H1 (cell line): ENCODE results near the gene TCP11. TPM values are rescaled to one million over a fixed set of nuclear protein-coding genes. Genes with fewer than 3 reads are reported as not detected.

Experiments used
- CTCF ChIA-PET: fragments of 300-600 bp; sonication (Branson Sonifier 250); formaldehyde crosslinking; loops from one replicate; lab custom pipeline; 2021; ENCODE audit not compliant: partially characterized antibody; lab: Charles Lee
- POLR2A ChIA-PET: fragments of 300-600 bp; sonication (Branson Sonifier 250); formaldehyde crosslinking; loops from one replicate; lab custom pipeline; 2021; ENCODE audit warnings: inconsistent platforms; ENCODE audit not compliant: partially characterized antibody; lab: Charles Lee
- DNase-seq, 2 experiments: peaks; one replicate each; pipeline versions ENCODE4 v3.0.0 to v3.0.0-alpha.2; 2010 to 2022; ENCODE audit warnings: low spot score in 2 of 2, low read depth in 1 of 2, mixed read lengths in 1 of 2
- FAIRE-seq: peaks from 2 replicates; lab custom pipeline; 2011; peaks lifted over from hg19 to GRCh38; lab: Jason Lieb, UNC
- H2AFZ ChIP-seq: 2 replicates; pipeline ENCODE4 v1.8.1; 2012; ENCODE audit warnings: low read length, inconsistent platforms
- H2AK5ac ChIP-seq: 2 replicates; pipeline ENCODE4 v1.6.1; 2013; ENCODE audit warnings: low read depth, low read length
- H2BK120ac ChIP-seq: replicated peaks from 2 replicates; pipeline ENCODE3; 2013; ENCODE audit warnings: low read depth, low read length, inconsistent platforms
- H2BK12ac ChIP-seq: 2 replicates; pipeline ENCODE4 v1.6.1; 2013; ENCODE audit warnings: low read depth, low read length
- H2BK15ac ChIP-seq: 2 replicates; pipeline ENCODE4 v1.6.1; 2013; ENCODE audit warnings: low read length
- H2BK20ac ChIP-seq: 2 replicates; pipeline ENCODE4 v1.6.1; 2013; ENCODE audit warnings: low read length
- H2BK5ac ChIP-seq: 2 replicates; pipeline ENCODE4 v1.6.1; 2013; ENCODE audit warnings: low read depth, low read length
- H3K14ac ChIP-seq: 2 replicates; pipeline ENCODE4 v1.6.1; 2013; ENCODE audit warnings: inconsistent platforms; ENCODE audit not compliant: insufficient read length
- H3K18ac ChIP-seq: 2 replicates; pipeline ENCODE4 v1.6.1; 2013; ENCODE audit warnings: low read length; ENCODE audit errors: extremely low read depth
- H3K23ac ChIP-seq: 2 replicates; pipeline ENCODE4 v1.6.1; 2013; ENCODE audit warnings: inconsistent platforms; ENCODE audit not compliant: insufficient read length
- H3K23me2 ChIP-seq: 2 replicates; pipeline ENCODE4 v1.6.1; 2013; ENCODE audit warnings: low read depth, low read length
- H3K27ac ChIP-seq: 2 replicates; pipeline ENCODE4 v1.6.1; 2011; ENCODE audit warnings: low read depth, low read length, inconsistent platforms
- H3K27me3 ChIP-seq, 4 experiments: replicated peaks in 1 of 4; 1 replicate in 1 of 4; 2 replicates in 3 of 4; pipeline versions ENCODE4 v1.6.1 to v1.8.1; 2011 to 2013; ENCODE audit warnings: low read length in 3 of 4, mild to moderate bottlenecking in 3 of 4, inconsistent platforms in 2 of 4, mixed read lengths in 2 of 4, moderate library complexity in 1 of 4; ENCODE audit not compliant: control insufficient read depth in 3 of 4, insufficient read depth in 3 of 4; ENCODE audit errors: extremely low read depth in 1 of 4
- H3K36me3 ChIP-seq, 4 experiments: 2 replicates each; pipeline versions ENCODE4 v1.6.1 to v1.8.1; 2011 to 2013; ENCODE audit warnings: mild to moderate bottlenecking in 4 of 4, low read length in 3 of 4, moderate library complexity in 2 of 4, control low read depth in 1 of 4, inconsistent platforms in 1 of 4; ENCODE audit not compliant: insufficient read depth in 4 of 4, control insufficient read depth in 2 of 4
- H3K4ac ChIP-seq: replicated peaks from 2 replicates; pipeline ENCODE3; 2013; ENCODE audit warnings: low read length, low read depth, mixed read lengths, inconsistent platforms; ENCODE audit not compliant: insufficient read length
- H3K4me1 ChIP-seq, 4 experiments: replicated peaks in 1 of 4; 1 replicate in 1 of 4; 2 replicates in 3 of 4; pipeline versions ENCODE4 v1.6.1 to v1.8.1; 2011 to 2013; ENCODE audit warnings: low read length in 3 of 4, inconsistent platforms in 2 of 4, mixed read lengths in 1 of 4; ENCODE audit not compliant: insufficient read depth in 4 of 4, control insufficient read depth in 3 of 4
- H3K4me2 ChIP-seq, 2 experiments: 2 replicates each; pipeline versions ENCODE4 v1.6.1 to v1.8.1; 2011 to 2013; ENCODE audit warnings: low read depth in 2 of 2, low read length in 2 of 2, control low read depth in 1 of 2, inconsistent platforms in 1 of 2, mild to moderate bottlenecking in 1 of 2; ENCODE audit not compliant: insufficient read depth in 1 of 2
- H3K4me3 ChIP-seq, 4 experiments: fragments of 200-600, 300-600 bp in 1 of 4; sonication (generic), shearing (Covaris generic), sonication (Bioruptor Twin) in 1 of 4; 2 replicates each; pipeline versions ENCODE4 v1.5.1 to v1.8.1; 2011 to 2016; ENCODE audit warnings: low read length in 4 of 4, low read depth in 3 of 4, control low read depth in 2 of 4, inconsistent platforms in 2 of 4, mild to moderate bottlenecking in 2 of 4, mixed read lengths in 1 of 4, moderate library complexity in 1 of 4; ENCODE audit not compliant: insufficient read depth in 2 of 4; ENCODE audit errors: extremely low read depth in 1 of 4
- H3K56ac ChIP-seq: replicated peaks from 2 replicates; pipeline ENCODE3; 2013; ENCODE audit warnings: low read depth, mild to moderate bottlenecking, mixed read lengths, low read length, inconsistent platforms; ENCODE audit not compliant: insufficient read length
- H3K79me1 ChIP-seq: 2 replicates; pipeline ENCODE4 v1.6.1; 2013; ENCODE audit warnings: low read depth, low read length, control low read depth
- H3K79me2 ChIP-seq, 2 experiments: 2 replicates each; pipeline versions ENCODE4 v1.6.1 to v1.8.1; 2012 to 2013; ENCODE audit warnings: low read length in 2 of 2, mild to moderate bottlenecking in 2 of 2, inconsistent platforms in 1 of 2; ENCODE audit not compliant: insufficient read depth in 2 of 2, control insufficient read depth in 1 of 2
- H3K9ac ChIP-seq, 4 experiments: replicated peaks in 1 of 4; 1 replicate in 1 of 4; 2 replicates in 3 of 4; pipeline versions ENCODE4 v1.6.1 to v1.8.1; 2011 to 2013; ENCODE audit warnings: low read depth in 3 of 4, low read length in 3 of 4, control low read depth in 2 of 4, mild to moderate bottlenecking in 2 of 4, moderate library complexity in 2 of 4, inconsistent platforms in 1 of 4; ENCODE audit errors: extremely low read depth in 1 of 4
- H3K9me3 ChIP-seq, 2 experiments: 2 replicates each; pipeline versions ENCODE4 v1.6.1 to v1.8.1; 2012 to 2013; ENCODE audit warnings: mild to moderate bottlenecking in 2 of 2, moderate library complexity in 2 of 2, control low read depth in 1 of 2, inconsistent platforms in 1 of 2, low read depth in 1 of 2, low read length in 1 of 2, mixed read lengths in 1 of 2; ENCODE audit not compliant: insufficient read depth in 2 of 2
- H4K20me1 ChIP-seq, 2 experiments: replicated peaks in 1 of 2; 2 replicates each; pipeline versions ENCODE3 to v1.8.1; 2011 to 2013; ENCODE audit warnings: inconsistent platforms in 2 of 2, low read length in 2 of 2, mild to moderate bottlenecking in 1 of 2; ENCODE audit not compliant: insufficient read depth in 2 of 2, control insufficient read depth in 1 of 2
- H4K5ac ChIP-seq: 2 replicates; pipeline ENCODE4 v1.6.1; 2013; ENCODE audit warnings: low read length, low read depth, mixed read lengths, inconsistent platforms; ENCODE audit not compliant: insufficient read length
- H4K8ac ChIP-seq: 2 replicates; pipeline ENCODE4 v1.8.0; 2013; ENCODE audit warnings: mild to moderate bottlenecking, moderate library complexity, low read length, inconsistent platforms; ENCODE audit not compliant: insufficient read depth; ENCODE audit errors: extremely low read depth
- H4K91ac ChIP-seq: replicated peaks from 2 replicates; pipeline ENCODE3; 2013; ENCODE audit warnings: low read length, mixed read lengths, inconsistent platforms; ENCODE audit not compliant: insufficient read length
- KDM5A ChIP-seq: fragments of 200-600 bp; IDR thresholded peaks from 2 replicates; pipeline ENCODE4 v1.7.1; 2012; ENCODE audit warnings: mild to moderate bottlenecking, low read length, inconsistent platforms, mixed read lengths
- WGBS, 2 experiments: shearing (Covaris generic) in 1 of 2; methylation state at CpG; one replicate each; pipeline versions ENCODE4 v1.1.6 to v1.1.7; 2013 to 2015; ENCODE audit warnings: low lambda C conversion rate in 2 of 2, mixed read lengths in 2 of 2, inconsistent platforms in 1 of 2, low coverage in 1 of 2, missing lambda C conversion rate in 1 of 2; ENCODE audit not compliant: insufficient replicate concordance in 2 of 2, insufficient coverage in 1 of 2, insufficient read length in 1 of 2; ENCODE audit errors: extremely low coverage in 1 of 2, missing lambda C conversion rate in 1 of 2; 5-methylcytosine and 5-hydroxymethylcytosine counted together
- polyA plus RNA-seq, 7 experiments: library from polyadenylated mRNA; depleted of rRNA in 3 of 7; stranded (reverse) in 5 of 7; unstranded in 2 of 7; fragments of >200 nt in 5 of 7; fragments of 200-250 nt in 2 of 7; gene quantifications; 1 replicate in 5 of 7; 2 replicates in 1 of 7; 4 replicates in 1 of 7; pipeline versions ENCODE4 v1.2.1 to v1.2.3, GENCODE V29; 2011 to 2013; ENCODE audit warnings: missing spikeins in 2 of 7, mixed read lengths in 2 of 7
- total RNA-seq: library from RNA; stranded (reverse); fragmentation: NEBNext Ultra II Directional; extraction: Animal tissue kit (Norgen Biotek cat#: 25700); gene quantifications from 2 replicates; pipeline ENCODE4 v1.2.1, GENCODE V29; 2021

Gene TCP11
- total and polyA plus RNA-seq, 2 of the 8 experiments (the other 6 are each of a cell fraction or from before 2014, with no cell fraction given): 0.11 TPM; not detected in 1

DNA sequence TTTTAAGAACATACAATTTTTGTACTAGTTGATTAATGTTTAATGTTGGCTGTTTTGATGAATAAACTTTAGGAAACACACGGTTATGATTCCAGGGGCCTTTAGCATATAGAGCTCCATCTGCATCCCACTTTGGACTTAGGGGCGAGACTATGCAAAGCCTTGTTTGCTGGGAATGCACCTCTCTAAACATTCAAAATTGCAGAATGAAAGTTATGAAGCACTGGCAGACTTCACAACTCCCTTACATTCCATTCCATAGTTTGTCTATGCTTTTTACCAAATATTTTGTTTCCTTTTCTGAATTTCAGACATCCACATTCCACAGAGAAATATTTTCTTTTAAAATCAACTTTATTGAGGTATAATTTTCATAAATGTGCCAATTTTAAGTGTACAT lies 10.3 kb upstream of the TCP11 start:
- WGBS, 2 experiments: 91% methylated on average over 2 of the region's 2 CpGs; no CpG with 5 or more reads in 1 of the 2 experiments
- Histone ChIP-seq H3K23me2 (no peaks in the 10 kb centered on the region; the same call in 1 of the 2 replicates), H3K79me2 (no peaks in the 10 kb centered on the region), H2BK120ac (no peak overlapping the region), H3K14ac (no peak overlapping the region), H3K18ac (no peak overlapping the region), H4K8ac (no peak overlapping the region), H3K4me3 (no peak overlapping the region), H4K5ac (no peak overlapping the region), H2BK12ac (no peak overlapping the region), H2AFZ (no peak overlapping the region), H3K27ac (no peak overlapping the region), H3K23ac (no peak overlapping the region), H2BK5ac (no peak overlapping the region), H3K4ac (no peak overlapping the region), H3K9ac (no peak overlapping the region), H3K9me3 (no peaks in the 10 kb centered on the region), H2AK5ac (no peak overlapping the region), H4K91ac (no peak overlapping the region), H3K36me3 (no peaks in the 10 kb centered on the region), H2BK20ac (no peak overlapping the region), H2BK15ac (no peak overlapping the region), H3K4me1 (peaks cover 0 to 10% (median 6%) of the 10 kb centered on the region in 4 experiments; a peak in 5 of 7 replicates), H3K27me3 (peaks cover 0 to 14% (median 9%) of the 10 kb centered on the region in 4 experiments; a peak in 4 of 7 replicates), H3K56ac (no peak overlapping the region), H3K4me2 (no peak overlapping the region), H3K79me1 (no peaks in the 10 kb centered on the region), H4K20me1 (no peaks in the 10 kb centered on the region)
- DNase-seq: no peak
- CTCF ChIA-PET: interaction anchor here (0.8 to 7.3 kb wide), 4 partner anchors 23 to 243 kb away, joined by 3 to 114 read pairs (median 16); no protein-coding TSS in a partner anchor
- FAIRE-seq: no peak
- POLR2A ChIA-PET: no interaction called here
- no peak for TF ChIP-seq KDM5A
